Neural cell (in vitro differentiated cells): ENCODE results near the gene KLHL30. TPM values are rescaled to one million over a fixed set of nuclear protein-coding genes. Genes with fewer than 3 reads are reported as not detected.

Experiments used
- H2AFZ ChIP-seq: fragments of 200-600, 300-800 bp; sonication (generic), shearing (Covaris generic); 2 replicates; pipeline ENCODE4 v1.6.0; 2014; ENCODE audit warnings: low read depth, mild to moderate bottlenecking, antibody characterized with exemption, low read length, moderate library complexity
- H3F3A ChIP-seq: fragments of 200-600 bp; shearing (Covaris generic); 2 replicates; pipeline ENCODE4 v1.6.1; 2016; ENCODE audit warnings: mild to moderate bottlenecking, moderate library complexity, mixed read lengths, antibody characterized with exemption, low read length; ENCODE audit not compliant: insufficient read depth, poor library complexity, severe bottlenecking
- H3K27ac ChIP-seq: fragments of 200-600, 300-800 bp; sonication (generic), shearing (Covaris generic); 2 replicates; pipeline ENCODE4 v1.5.1; 2014; ENCODE audit warnings: mild to moderate bottlenecking, low read length, moderate library complexity
- H3K27me3 ChIP-seq: fragments of 300-800, 200-600 bp; sonication (generic), shearing (Covaris generic); 2 replicates; pipeline ENCODE4 v1.6.0; 2014; ENCODE audit warnings: mild to moderate bottlenecking, low read depth, low read length, moderate library complexity; ENCODE audit not compliant: insufficient read depth
- H3K36me3 ChIP-seq: fragments of 300-800, 200-600 bp; sonication (generic), shearing (Covaris generic); 2 replicates; pipeline ENCODE4 v1.5.1; 2014; ENCODE audit warnings: mild to moderate bottlenecking, antibody characterized with exemption, low read length, moderate library complexity; ENCODE audit not compliant: insufficient read depth
- H3K4me2 ChIP-seq: fragments of 300-800, 200-600 bp; sonication (generic), shearing (Covaris generic); 2 replicates; pipeline ENCODE4 v1.6.0; 2014; ENCODE audit warnings: mild to moderate bottlenecking, low read length
- H3K4me3 ChIP-seq: fragments of 300-800, 200-600 bp; sonication (generic), shearing (Covaris generic); 2 replicates; pipeline ENCODE4 v1.5.1; 2014; ENCODE audit warnings: mild to moderate bottlenecking, low read length, moderate library complexity
- H3K79me2 ChIP-seq: fragments of 200-600 bp; shearing (Covaris generic); replicated peaks from 2 replicates; pipeline ENCODE4 v1.6.0; 2014; ENCODE audit warnings: mild to moderate bottlenecking, low read length, moderate library complexity; ENCODE audit not compliant: insufficient read depth
- H3K9ac ChIP-seq: fragments of 300-800, 200-600 bp; sonication (generic), shearing (Covaris generic); 2 replicates; pipeline ENCODE4 v1.6.1; 2016; ENCODE audit warnings: mild to moderate bottlenecking, low read length, mixed read lengths
- H3K9me2 ChIP-seq: fragments of 200-600 bp; shearing (Covaris generic); 2 replicates; pipeline ENCODE4 v1.6.1; 2016; ENCODE audit warnings: mild to moderate bottlenecking, low read length, mixed read lengths; ENCODE audit not compliant: insufficient read depth
- H3K9me3 ChIP-seq: fragments of 200-600, 300-800 bp; sonication (generic), shearing (Covaris generic); 2 replicates; pipeline ENCODE4 v1.6.1; 2016; ENCODE audit warnings: mild to moderate bottlenecking, mixed run types, low read length, moderate library complexity, mixed read lengths
- H4K20me1 ChIP-seq: fragments of 200-600 bp; shearing (Covaris generic); 2 replicates; pipeline ENCODE4 v1.6.1; 2016; ENCODE audit warnings: mild to moderate bottlenecking, mixed run types; ENCODE audit not compliant: insufficient read depth
- CTCF ChIP-seq: fragments of 450-650 bp; IDR thresholded peaks from 2 replicates; pipeline ENCODE4 v1.5.1; 2014; ENCODE audit warnings: antibody characterized with exemption, mild to moderate bottlenecking, moderate library complexity; ENCODE audit not compliant: poor library complexity, severe bottlenecking
- EP300 ChIP-seq: fragments of 450-650 bp; conservative IDR thresholded peaks from 2 replicates; pipeline ENCODE4 v1.6.1; 2014; ENCODE audit warnings: antibody characterized with exemption, mild to moderate bottlenecking, moderate library complexity; ENCODE audit not compliant: poor library complexity, severe bottlenecking
- EZH2 ChIP-seq: fragments of 200-600, 300-800 bp; shearing (Covaris generic), sonication (generic); IDR thresholded peaks from 2 replicates; pipeline ENCODE4 v1.6.1; 2014; ENCODE audit warnings: antibody characterized with exemption, low read length, borderline replicate concordance, mild to moderate bottlenecking; ENCODE audit not compliant: insufficient read depth, poor library complexity, severe bottlenecking
- MXI1 ChIP-seq: fragments of 450-650 bp; conservative IDR thresholded peaks from 2 replicates; pipeline ENCODE4 v1.6.1; 2014; ENCODE audit warnings: antibody characterized with exemption, mild to moderate bottlenecking; ENCODE audit not compliant: poor library complexity, severe bottlenecking
- POLR2AphosphoS5 ChIP-seq: IDR thresholded peaks from 2 replicates; pipeline ENCODE4 v1.6.1; 2012
- RAD21 ChIP-seq: fragments of 450-650 bp; conservative IDR thresholded peaks from 2 replicates; pipeline ENCODE4 v1.6.1; 2014; ENCODE audit warnings: antibody characterized with exemption, mild to moderate bottlenecking, moderate library complexity
- REST ChIP-seq: IDR thresholded peaks from 2 replicates; pipeline ENCODE4 v1.6.1; 2012; ENCODE audit warnings: borderline replicate concordance
- SMC3 ChIP-seq: fragments of 450-650 bp; conservative IDR thresholded peaks from 2 replicates; pipeline ENCODE4 v1.6.1; 2014; ENCODE audit warnings: antibody characterized with exemption, mild to moderate bottlenecking, moderate library complexity; ENCODE audit not compliant: poor library complexity
- TAF1 ChIP-seq: IDR thresholded peaks from 2 replicates; pipeline ENCODE4 v1.6.1; 2012; ENCODE audit warnings: low read depth
- polyA plus RNA-seq: library from polyadenylated mRNA; depleted of rRNA; stranded (reverse); fragments of >200 nt; gene quantifications from 2 replicates; pipeline ENCODE4 v1.2.3, GENCODE V29; 2014

Gene KLHL30
- polyA plus RNA-seq, 1 donor from 2014 or later: not detected

DNA sequence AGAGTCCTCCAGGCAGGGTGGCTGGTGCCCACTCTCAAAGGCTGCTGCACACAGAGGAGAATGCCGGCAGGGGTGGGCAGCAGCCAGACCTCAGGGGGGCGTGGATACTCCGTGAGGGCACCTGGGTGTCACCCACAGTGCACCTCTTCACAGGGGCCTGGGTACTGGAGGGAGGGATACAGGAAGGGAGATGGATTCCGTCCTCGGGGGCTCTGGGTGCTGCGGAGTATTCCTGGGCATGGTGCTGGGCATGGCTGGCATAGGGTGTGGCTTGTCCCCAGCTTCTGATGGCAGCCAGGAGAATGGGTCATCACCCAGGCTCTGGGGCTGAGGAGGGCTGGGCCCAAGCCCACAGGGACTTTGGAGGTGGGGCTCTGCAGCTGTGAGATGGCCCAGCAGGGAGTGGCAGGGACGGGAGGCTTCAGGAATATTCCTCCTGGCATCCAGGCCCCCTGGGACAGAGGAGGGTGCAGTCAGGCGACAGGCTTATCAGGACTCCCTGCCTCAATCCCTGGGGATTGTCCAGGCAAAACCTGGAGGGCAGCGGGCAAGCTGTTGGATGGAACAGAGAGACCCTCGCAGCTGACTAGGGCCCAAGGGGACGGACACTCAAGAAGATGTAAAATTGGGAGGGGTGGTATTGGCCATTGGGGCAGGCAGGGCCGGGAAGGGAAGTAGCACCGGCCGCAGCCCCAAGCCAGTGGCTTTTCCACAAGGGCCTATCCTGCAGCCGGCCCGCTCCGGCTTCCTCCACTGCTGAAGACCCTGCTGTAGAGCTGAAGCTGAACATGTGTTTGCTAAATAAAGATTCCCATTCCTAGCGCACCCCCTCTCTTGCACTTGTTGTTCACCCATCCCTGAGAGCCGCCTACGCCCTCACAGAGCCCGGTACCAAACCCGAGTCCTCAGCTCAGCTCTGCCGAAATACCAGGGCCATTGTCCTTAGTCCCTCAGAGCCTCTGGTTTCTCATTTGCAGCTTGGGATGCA is 5.7 kb upstream of the KLHL30 start:
- Histone ChIP-seq H3K27ac (no peak overlapping the region), H3F3A (no peaks in the 10 kb centered on the region), H3K4me3 (no peak overlapping the region), H3K36me3 (no peaks in the 10 kb centered on the region), H2AFZ (no peak overlapping the region), H4K20me1 (no peaks in the 10 kb centered on the region), H3K79me2 (no peaks in the 10 kb centered on the region), H3K9me3 (no peaks in the 10 kb centered on the region), H3K9me2 (no peaks in the 10 kb centered on the region), H3K4me2 (no peak overlapping the region), H3K27me3 (no peaks in the 10 kb centered on the region), H3K9ac (no peak overlapping the region)
- TF ChIP-seq MXI1: no peak
- TF ChIP-seq SMC3: no peak
- TF ChIP-seq CTCF: no peak
- TF ChIP-seq TAF1: no peak
- no peak for TF ChIP-seq RAD21
- no peak for TF ChIP-seq EP300
- no peak for TF ChIP-seq REST
- TF ChIP-seq EZH2: no peak

GRCh38 chr2:238133499-238134392 is 4.7 kb upstream of the KLHL30 start:
- Histone ChIP-seq H3K9me3 (no peaks in the 10 kb centered on the region), H3K27ac (no peak overlapping the region), H3K36me3 (no peaks in the 10 kb centered on the region), H3K9me2 (no peaks in the 10 kb centered on the region), H4K20me1 (no peaks in the 10 kb centered on the region), H2AFZ (no peak overlapping the region), H3F3A (no peaks in the 10 kb centered on the region), H3K9ac (no peak overlapping the region), H3K4me3 (no peak overlapping the region), H3K4me2 (no peak overlapping the region), H3K27me3 (no peaks in the 10 kb centered on the region), H3K79me2 (no peaks in the 10 kb centered on the region)
- TF ChIP-seq CTCF (no peak), REST (no peak), EZH2 (no peak), TAF1 (no peak), SMC3 (no peak), EP300 (no peak), RAD21 (no peak), POLR2AphosphoS5 (no peak), MXI1 (no peak)
